Fibroblast of skin of scalp (primary cell): ENCODE results near the gene HTR3A. TPM values are rescaled to one million over a fixed set of nuclear protein-coding genes. Genes with fewer than 3 reads are reported as not detected.
"Not testable (repeated sequence)": the region's sequence is repeated elsewhere in the genome, so short reads cannot be mapped to it uniquely, and the experiment has no call there.

ENCODE experiments used
- DNase-seq: peaks from one replicate; pipeline ENCODE4 v3.0.0-alpha.2; 2013
- polyA plus RNA-seq, 2 experiments: library from polyadenylated mRNA; unstranded; fragments of 120-200 nt; gene quantifications; one replicate each; pipeline ENCODE4 v1.2.1, GENCODE V29; 2013; ENCODE audit not compliant: insufficient read length in 2 of 2

Gene HTR3A
- polyA plus RNA-seq (2013, experiment 1 of 2; ENCODE audit: insufficient read length): not detected
- not detected for polyA plus RNA-seq (2013, experiment 2 of 2; ENCODE audit: insufficient read length)

DNA sequence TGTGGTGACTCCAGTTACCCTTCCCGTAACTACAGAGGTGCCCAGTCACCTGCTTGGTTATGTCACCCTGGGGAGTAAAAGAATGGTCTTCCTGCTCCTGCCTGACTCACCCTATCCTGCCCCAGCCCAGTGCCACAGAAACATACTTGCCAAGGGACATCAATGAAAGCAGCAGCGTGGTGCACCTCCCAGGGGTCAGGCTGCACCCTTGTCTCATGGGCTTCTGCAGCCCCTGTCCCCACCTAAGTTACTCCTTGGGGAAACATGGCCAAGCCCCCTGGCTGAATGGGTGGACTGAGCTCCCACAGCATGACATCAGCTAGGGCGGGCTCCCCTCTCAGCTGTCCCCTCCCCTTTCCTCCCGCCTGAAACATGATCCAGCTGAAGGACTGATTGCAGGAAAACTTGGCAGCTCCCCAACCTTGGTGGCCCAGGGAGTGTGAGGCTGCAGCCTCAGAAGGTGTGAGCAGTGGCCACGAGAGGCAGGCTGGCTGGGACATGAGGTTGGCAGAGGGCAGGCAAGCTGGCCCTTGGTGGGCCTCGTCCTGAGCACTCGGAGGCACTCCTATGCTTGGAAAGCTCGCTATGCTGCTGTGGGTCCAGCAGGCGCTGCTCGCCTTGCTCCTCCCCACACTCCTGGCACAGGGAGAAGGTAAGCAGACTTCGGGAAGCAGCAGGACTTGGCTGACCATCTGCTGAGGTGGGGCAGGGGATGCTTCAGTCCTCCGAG lies at the start of gene HTR3A:
Gene HTR3A (plus strand): TSS at position 368 of the 730 bp plus-strand sequence. CDS start 218 bp downstream, at position 586.
- peak; percentile 24 for DNase-seq

DNA sequence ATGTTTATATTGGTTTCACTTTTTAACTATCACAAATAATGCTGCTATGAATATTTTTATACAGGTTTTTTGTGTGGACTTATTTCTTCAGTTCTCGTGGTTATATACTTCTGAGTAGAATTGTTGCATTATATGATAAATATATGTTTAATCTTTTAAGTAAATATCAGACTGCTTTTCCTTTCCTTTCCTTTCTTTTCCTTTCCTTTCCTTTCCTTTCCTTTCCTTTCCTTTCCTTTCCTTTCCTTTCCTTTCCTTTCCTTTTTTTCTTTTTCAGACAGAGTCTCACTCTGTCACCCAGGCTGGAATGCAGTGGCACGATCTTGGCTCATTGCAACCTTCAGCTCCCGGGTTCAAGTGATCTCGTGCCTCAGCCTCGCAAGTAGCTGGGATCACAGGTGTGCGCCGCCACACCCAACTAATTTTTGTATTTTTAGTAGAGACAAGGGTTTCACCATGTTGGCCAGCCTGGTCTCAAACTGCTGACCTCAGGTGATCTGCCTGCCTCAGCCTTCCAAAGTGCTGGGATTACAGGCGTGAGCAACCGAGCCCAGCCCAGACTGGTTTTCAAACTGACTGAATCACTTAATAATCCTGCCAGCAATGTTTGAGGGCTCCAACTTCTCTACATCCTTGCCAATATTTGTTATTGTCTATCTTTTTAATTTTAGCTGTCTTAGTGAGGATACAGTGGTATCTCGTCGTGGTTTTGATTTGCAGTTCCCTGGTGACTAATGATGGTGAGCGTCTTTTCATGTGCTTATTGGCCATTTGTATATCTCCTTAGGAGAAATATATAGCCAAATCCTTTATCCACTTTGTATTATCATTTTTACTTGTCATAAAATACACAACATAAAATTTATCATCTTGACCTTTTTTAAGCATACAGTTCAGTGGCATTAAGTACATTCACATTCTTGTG lies 48.4 kb upstream of the HTR3A start:
- no peak for DNase-seq

DNA sequence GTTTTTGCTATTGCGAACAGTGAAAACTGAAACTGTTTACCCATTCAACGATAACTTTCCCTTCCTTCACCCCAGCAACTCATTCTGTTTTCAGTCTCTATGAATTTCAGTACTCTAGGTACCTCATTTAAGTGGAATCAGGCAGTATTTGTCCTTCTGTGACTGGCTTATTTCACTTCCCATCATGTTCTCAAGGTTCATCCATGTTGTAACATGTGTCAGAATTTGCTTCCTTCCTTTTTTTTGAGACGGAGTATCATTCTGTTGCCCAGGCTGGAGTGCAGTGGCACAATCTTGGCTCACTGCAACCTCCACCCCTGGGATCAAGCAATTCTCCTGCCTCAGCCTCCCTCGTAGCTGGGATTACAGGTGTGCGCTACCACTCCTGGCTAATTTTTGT lies 46.6 kb upstream of the HTR3A start:
- no peak for DNase-seq

DNA sequence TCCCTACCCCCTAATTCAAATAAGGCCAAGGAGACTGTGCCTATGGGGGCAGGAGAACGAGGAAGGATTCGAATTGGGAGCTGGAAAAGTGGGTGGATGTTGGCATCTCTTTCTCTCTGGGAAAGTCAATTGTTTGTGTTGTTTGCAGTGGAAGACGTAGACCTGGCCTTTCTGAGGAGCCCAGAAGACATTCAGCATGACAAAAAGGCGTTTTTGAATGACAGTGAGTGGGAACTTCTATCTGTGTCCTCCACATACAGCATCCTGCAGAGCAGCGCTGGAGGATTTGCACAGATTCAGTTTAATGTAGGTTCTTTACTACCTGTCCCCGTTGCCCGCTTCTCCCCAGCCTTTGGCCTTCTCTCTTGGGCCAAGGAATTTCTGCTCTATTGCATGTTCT lies 42.1 kb upstream of the HTR3A start:
- DNase-seq: no peak

DNA sequence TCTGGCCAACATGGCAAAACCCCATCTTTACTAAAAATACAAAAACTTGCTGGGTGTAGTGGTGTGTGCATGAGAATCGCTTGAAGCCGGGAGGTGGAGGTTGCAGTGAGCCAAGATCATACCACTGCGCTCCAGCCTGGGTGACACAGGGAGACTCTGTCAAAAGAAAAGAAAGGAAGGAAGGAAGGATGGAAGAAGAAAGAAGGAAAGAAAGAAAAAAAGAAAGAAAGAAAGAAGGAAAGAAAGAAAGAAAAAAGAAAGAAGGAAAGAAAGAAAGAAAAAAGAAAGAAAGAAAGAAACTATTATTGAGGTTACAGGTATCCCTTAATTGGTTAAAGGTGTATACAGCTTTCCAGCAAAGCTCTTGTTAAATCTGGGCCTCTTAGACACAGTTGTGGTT lies 40.7 kb upstream of the HTR3A start:
- not testable (repeated sequence) for DNase-seq

DNA sequence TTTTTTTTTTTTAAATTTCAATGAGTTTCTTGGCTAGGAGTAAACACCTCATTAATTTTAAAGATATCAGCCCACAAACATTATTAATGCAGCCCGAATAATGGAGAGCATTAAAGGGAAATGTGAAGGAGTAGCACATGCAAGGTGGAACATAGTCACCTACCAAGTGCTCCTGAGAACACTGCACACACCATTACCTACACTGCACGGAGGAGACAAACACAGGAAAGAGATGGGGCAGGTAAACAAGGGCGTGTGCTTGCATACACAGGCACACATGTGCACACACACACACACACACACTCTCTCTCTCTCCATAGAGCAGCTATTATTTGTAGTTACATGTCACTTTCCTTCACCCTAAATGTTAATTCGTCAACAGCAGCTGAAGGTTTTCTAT lies 40.1 kb upstream of the HTR3A start:
- DNase-seq: no peak

DNA sequence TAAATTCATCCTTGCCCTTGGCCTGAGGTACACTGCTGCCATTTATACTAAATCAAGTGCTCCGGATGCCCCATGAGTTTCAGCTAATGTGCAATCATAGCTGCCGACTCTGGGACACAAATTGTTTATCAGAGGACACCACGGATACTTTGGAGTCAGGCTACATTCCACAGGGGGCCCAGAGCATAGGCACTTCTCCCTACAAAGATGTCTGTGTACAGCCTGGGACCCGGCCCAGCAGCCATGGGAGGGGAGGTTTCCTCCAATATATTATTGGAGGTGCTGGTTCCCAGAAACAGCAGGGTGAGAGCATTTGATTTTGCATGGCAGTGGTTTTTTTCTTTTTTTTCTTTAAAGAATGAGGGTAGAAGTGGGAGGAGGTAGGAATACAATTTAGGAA lies 39.0 kb upstream of the HTR3A start:
- DNase-seq: no peak

DNA sequence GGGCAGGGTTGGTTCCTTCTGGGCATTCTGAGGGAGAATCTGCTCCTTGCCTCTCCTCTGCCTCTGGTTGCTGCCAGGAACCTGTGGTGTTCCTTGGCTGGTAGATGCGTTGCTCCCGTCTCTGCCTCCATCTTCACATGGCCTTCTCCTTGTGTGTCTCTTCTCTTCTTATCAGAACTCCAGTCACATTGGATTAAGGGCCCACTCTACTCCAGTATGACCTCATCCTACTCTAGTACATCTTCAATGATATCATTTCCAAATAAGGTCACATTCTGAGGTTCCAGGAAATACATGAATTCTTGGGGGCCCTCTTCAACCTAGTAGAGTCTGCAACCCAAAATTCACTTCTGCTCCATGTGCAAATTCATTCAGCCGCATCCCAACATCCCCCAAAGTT lies 37.0 kb upstream of the HTR3A start:
- DNase-seq: no peak

DNA sequence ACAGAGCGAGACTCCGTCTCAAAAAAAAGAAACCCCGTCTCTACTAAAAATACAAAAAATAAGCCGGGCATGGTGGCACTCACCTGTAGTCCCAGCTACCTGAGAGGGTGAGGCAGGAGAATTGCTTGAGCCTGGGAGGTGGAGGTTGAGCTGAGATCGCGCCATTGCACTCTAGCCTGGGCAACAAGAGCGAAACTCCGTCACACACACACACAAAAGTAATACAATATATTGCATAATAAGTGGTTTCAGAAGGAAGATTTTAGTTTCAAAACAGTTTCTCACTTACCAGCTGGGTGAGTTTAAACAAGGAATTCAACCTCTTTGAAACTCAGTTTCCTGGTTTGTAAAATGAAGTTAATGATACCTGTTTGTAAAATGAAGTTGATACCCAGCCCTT lies 32.7 kb upstream of the HTR3A start:
- no peak for DNase-seq

DNA sequence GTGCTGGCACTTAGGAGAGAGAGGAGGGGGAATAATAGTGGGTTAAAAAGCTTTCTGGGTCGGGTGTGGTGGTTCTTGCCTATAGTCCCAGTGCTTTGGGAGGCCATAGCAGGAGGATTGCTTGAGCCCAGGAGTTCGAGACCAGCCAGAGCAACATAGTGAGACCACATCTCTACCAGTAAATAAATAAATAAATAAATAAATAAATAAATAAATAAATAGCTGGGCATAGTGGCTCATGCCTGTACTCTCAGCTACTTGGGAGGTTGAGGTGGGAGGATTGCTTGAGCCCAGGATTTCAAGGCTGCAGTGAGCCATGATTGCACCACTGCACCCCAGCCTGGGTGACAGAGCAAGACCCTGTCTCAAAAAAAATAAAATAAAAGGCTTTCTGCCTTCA lies 28.7 kb upstream of the HTR3A start:
- not testable (repeated sequence) for DNase-seq

DNA sequence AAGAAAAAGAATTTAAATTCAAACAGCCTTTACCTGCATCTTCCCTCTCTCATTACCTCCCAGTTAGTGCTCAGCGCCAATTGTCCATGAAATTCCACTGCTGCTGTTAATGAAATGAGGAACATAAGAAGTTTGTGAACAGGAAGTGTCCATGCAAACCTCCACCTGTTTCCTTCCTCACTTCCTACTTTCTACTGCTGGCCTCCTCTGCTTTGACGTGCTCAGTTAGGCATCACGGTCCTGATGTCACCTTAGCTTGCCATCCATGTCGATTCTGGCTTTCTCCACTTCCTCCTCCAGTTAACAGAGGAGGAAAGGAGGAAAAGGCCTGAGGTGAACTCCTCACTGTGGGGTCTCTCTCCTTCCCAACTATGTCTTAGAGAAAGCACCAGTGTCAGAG lies 26.9 kb upstream of the HTR3A start:
- DNase-seq: no peak

DNA sequence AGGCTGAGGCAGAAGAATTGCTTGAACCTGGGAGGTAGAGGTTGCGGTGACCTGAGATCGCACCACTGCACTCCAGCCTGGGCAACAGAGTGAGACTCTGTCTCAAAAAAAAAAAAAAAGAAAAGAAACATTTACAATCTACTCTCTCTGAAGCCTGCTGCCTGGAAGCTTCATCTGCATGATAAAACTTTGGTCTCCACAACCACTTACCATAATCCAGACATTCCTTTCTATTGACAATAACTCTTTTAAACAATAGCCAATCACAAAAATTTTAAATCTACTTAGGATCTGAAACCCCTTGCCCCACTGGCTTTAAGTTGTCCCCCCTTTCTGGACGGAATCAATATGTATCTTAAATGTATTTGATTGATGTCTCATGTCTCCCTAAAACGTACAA lies 25.0 kb upstream of the HTR3A start:
- no peak for DNase-seq

DNA sequence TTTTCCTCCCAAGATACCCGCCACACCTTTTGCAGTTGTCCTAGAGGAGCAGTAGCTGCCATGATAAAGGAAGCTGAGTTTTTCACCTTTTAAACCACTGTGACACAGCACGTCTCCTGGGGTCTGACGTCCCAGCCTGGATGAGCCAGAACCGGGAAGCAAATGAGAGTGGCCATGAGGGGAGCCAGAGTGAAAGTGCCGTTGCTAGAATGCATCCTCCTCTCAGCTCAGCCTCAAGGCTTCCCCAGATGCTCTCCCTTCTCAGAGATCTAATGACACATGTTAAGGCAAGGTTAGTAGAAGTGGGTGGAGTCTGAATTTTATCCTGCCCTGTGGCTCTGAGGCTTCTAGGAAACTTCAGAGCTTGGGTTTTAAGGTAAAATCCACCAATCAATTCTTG lies 23.4 kb upstream of the HTR3A start:
- no peak for DNase-seq

DNA sequence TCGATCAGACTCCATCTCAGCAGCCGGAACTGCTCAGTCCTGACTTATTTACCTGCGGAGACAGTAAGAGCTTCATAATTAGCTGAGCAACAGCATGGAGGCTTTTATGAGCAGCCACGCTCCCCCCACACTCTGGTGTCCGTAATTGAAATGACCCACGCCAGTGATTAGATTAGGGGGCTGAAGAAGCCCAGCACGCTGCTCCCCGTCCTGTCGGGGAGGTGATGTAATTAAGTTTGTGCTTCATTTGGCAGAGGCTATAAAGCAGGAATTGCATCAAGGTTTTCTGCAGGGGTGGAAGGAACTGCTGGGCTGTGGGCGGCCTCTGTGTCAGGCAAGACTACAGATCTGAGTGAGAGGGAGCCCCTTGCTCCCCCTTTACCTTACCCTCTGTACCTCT lies 22.8 kb upstream of the HTR3A start:
- no peak for DNase-seq

DNA sequence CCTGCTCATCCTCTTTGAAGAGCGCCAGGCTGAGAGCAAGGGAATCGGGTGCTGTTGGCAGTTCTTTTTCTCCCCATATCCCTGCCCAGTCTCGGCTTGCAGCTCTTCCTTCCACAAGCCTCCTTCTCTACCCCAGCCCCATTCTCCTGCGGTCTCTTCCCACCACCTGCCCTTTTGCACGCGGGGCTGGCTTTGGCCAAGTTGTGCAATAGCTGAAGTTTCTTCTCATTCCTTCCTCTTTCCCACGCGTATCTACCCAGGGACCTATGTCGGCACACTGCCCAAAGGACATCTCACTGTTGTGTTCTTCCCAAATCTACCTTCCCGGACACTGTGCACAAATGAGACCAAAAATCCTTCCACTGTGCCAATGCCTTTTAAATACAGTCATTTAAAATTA lies 22.3 kb upstream of the HTR3A start:
- DNase-seq: no peak

DNA sequence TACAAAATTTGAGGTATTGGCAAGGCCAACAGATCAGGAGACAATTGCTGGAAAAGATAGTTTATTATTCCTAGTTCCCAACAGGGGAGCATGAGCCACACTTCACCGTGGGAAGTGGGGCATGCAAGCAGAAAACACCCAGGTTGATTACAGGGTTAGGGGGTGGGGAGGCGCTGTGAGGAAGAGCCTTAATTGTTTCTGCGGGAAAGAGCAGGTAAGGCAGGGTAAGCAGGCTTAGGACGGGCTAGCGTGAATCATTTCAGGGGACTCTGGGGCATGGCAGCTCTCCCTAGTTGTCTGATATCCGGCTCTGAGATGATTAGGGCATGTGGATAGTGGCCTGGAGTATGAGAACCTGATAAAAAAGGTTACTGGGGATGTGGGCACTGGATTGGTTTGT lies 20.7 kb upstream of the HTR3A start:
- no peak for DNase-seq

DNA sequence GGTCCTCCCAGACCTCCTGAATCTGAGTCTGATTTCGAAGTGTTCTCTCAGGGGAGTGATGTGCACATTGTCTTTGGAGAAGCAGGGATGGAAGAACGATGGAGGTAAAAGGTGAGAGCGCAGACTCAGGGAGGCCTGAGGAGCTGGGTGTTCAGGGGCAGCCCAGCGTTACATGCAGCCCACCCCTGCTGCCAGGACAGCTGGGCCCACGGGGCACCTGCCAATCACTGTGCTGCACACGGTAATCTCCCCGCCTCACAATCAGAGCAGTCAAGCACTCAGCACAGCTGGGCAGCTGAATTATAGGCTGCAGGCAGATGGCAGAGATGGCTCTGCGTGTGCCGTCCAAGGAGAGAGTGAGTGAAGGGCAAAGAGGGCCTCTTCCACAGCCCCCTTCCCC lies 17.9 kb upstream of the HTR3A start:
- no peak for DNase-seq

DNA sequence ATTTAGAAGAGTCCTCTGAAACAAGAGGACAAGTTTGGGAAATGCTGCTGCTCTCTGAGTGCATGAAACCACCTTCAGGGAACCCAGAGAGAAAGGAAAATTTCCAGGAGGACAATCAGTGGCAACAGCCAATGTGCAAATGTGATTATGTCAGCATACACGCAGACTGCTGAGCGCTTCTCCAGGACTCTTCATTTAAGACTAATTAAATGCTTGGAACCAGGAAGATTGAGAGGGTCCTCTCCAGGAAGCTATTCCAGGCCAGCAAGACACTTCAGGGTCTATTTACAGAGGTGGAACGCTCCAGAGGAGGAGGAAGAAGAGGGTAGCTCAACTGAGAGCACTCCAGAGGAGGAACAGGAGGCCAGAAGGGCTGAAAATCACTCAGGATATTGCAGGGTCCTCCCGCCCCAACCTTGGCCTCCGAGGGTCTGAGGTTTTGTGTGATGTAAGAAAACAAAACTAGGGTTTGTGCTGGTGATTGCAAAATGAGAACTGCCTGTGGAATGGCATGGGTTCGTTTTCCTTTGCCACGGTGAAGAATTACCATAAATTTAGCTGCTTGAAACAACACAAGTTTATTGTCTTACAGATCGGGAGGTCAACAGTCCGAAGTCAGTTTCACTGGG lies 14.1 kb upstream of the HTR3A start:
- no peak for DNase-seq

DNA sequence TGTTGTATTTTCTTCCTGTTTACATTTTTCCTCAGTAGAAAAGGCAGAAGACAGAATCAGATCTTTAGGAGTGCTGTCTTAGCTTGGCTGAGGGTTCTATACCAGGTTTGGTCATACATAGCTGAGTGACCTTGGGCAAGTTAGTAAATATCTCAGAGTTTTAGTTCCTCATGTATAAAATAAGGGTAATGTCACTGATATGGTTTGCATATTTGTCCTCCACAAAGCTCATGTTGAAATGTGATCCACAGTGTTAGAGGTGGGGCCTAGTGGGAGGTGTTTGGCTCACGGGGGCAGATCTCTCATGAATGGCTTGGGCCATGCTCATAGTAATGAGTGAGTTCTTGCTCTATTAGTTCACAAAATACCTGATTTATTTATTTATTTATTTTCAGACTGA lies 7.5 kb upstream of the HTR3A start:
- DNase-seq: no peak

DNA sequence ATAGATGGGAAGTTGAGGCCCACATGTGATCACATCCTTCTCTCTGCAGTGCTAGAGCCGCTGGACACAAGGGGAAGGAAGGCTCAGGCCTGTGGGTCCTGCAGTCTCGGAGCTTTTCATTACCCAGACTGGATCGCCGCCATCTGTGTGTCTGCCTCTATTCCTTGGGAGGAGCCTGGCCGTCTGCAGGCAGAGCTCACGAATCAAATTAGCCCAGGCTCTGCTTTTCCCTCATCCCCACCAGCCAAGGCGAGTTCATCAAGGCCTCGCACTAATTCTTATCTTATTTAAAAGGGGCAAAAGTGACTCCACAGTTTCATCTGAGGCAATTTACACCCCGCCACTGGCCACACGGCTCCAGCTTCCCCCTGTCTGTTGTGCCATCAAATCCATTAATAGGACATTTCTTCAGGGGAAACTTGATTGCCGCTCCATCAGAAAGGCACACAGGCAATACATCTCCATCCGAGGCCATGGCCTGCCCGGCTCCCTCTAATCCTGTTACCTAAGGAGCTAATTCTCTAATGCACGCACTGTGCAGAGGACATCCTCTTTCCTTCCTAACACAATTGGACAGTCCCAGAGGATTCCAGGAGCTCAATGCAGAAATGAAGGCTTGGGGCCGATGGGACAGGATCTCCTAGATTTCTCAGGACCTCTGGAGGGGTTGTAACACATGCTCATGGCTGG lies 3.3 kb upstream of the HTR3A start:
- DNase-seq: no peak

DNA sequence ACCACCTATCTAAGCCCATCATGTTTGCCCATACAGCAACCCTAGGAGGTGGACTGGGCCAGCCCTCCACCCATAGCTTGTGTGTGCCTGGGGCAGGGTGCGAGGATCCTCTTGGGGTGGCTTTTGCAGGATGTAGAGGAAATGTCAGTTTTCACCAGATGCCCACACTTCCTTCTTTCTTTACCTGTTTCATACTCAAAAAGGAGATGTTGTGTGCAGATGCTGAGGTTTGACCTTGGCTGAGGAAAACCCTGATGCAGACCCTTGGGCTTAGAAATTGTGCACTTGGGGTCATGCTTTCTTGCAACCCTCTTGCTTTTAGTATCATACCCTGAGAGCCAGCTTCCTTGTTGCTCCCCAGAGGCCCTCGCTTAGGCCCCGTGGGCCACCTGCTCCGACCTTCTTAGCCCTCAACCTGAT lies 2.2 kb downstream of the HTR3A start:
- no peak for DNase-seq

DNA sequence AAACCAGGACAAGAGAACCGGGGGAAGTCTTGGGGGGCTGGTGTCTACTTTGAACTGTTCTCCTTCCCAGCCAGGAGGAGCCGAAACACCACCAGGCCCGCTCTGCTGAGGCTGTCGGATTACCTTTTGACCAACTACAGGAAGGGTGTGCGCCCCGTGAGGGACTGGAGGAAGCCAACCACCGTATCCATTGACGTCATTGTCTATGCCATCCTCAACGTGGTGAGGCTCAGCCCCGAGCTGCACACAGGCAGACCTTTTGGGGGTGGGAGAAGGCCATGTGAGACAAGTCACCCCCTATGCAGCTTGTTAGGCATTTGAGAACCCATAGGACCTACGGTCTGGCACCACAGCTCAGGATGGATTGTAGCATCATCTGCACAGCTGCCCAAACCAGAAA lies 2.8 kb downstream of the HTR3A start:
- DNase-seq: no peak

DNA sequence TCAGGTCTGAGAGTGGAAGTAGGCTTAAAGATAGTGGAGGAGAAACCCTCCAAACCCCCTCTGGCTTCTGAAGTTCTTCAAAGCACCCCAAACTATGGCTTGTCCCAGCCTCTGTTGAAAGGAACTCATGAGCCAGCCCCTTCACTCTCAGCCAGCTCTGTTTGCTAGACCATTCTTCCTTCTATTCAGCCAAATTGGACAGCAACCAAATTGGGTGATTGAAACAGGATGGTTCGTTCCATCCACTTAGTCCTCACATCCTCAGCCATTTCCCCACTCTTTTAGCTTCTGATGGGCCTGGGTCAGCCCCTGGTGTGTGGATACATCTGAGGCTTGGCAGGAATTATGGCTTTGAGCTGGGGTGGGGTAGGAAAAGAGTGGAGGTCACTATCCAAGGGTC lies 4.5 kb downstream of the HTR3A start:
- no peak for DNase-seq
